ENCODE results near the gene SYNJ2.

The SYNJ2 gene

GRCh38 chr6:158113802-158114201, 132.1 kb downstream of the SYNJ2 start:
- DNase-seq, result no peak
- intact Hi-C loops (cut with DNase I), result no loop called here

- DNase-seq, result no peak
- intact Hi-C loops (cut with DNase I), result no loop called here
Observed at GRCh38 chr6:158115102-158115501, 133.4 kb downstream of the SYNJ2 start.

- no peak for DNase-seq
- intact Hi-C loops (cut with DNase I), result no loop called here
Observed at GRCh38 chr6:158115508-158115907, 133.8 kb downstream of the SYNJ2 start.

GRCh38 chr6:158118886-158119285, 137.2 kb downstream of the SYNJ2 start:
- intact Hi-C loops (cut with DNase I), result no loop called here
- DNase-seq, result no peak

GRCh38 chr6:158121335-158121734, 139.7 kb downstream of the SYNJ2 start:
- intact Hi-C loops (cut with DNase I), result no loop called here
- no peak for DNase-seq

- intact Hi-C loops (cut with DNase I), result no loop called here
- no peak for DNase-seq
Observed at GRCh38 chr6:158122048-158122447, 140.4 kb downstream of the SYNJ2 start.

- DNase-seq, result no peak
- intact Hi-C loops (cut with DNase I), result no loop called here
Observed at GRCh38 chr6:158124288-158124687, 142.6 kb downstream of the SYNJ2 start.

- intact Hi-C loops (cut with DNase I), result no loop called here
- DNase-seq, result no peak
Observed at GRCh38 chr6:158125271-158125670, 143.6 kb downstream of the SYNJ2 start.

- no peak for DNase-seq
- intact Hi-C loops (cut with DNase I), result no loop called here
Observed at GRCh38 chr6:158131926-158132325, 150.3 kb downstream of the SYNJ2 start.

GRCh38 chr6:158142789-158143188, 161.1 kb downstream of the SYNJ2 start:
- intact Hi-C loops (cut with DNase I), result no loop called here
- DNase-seq, result no peak

GRCh38 chr6:158143700-158144099, 162.0 kb downstream of the SYNJ2 start:
- DNase-seq, result no peak
- intact Hi-C loops (cut with DNase I), result no loop called here

Data from head of caudate nucleus (tissue), 42 donors.